Liver (tissue), 9 donors: ENCODE results near the gene ITGA11. TPM values are rescaled to one million over a fixed set of nuclear protein-coding genes. Genes with fewer than 3 reads are reported as not detected.

ENCODE experiments used
- DNase-seq: peaks from one replicate; pipeline ENCODE4 v3.0.0-alpha.2; 2017; ENCODE audit warnings: low spot score
- H3K27ac ChIP-seq, 2 donors: one replicate each; pipeline ENCODE4 v1.7.0; 2013; ENCODE audit warnings: inconsistent platforms in 2 of 2, low read length in 2 of 2, control low read depth in 1 of 2, low read depth in 1 of 2, mild to moderate bottlenecking in 1 of 2
- H3K27me3 ChIP-seq, 4 donors: one replicate each; pipeline versions ENCODE4 v1.6.1 to v1.7.0; 2013; ENCODE audit warnings: low read length in 3 of 4, inconsistent platforms in 1 of 4, mild to moderate bottlenecking in 1 of 4, moderate library complexity in 1 of 4; ENCODE audit not compliant: control insufficient read depth in 4 of 4, insufficient read depth in 4 of 4
- H3K36me3 ChIP-seq, 4 donors: one replicate each; pipeline versions ENCODE4 v1.6.1 to v1.7.0; 2013; ENCODE audit warnings: low read length in 3 of 4, mild to moderate bottlenecking in 3 of 4, low read depth in 1 of 4, moderate library complexity in 1 of 4; ENCODE audit not compliant: control insufficient read depth in 4 of 4, insufficient read depth in 3 of 4
- H3K4me1 ChIP-seq, 4 donors: one replicate each; pipeline versions ENCODE4 v1.6.1 to v1.7.0; 2013; ENCODE audit warnings: low read length in 3 of 4, mild to moderate bottlenecking in 3 of 4, moderate library complexity in 1 of 4; ENCODE audit not compliant: control insufficient read depth in 4 of 4, insufficient read depth in 4 of 4
- H3K4me3 ChIP-seq, 3 donors: one replicate each; pipeline versions ENCODE4 v1.6.1 to v1.7.0; 2013; ENCODE audit warnings: low read length in 3 of 3, control low read depth in 1 of 3, low read depth in 1 of 3, mild to moderate bottlenecking in 1 of 3
- H3K9ac ChIP-seq, 2 donors: one replicate each; pipeline ENCODE4 v1.7.0; 2013; ENCODE audit warnings: low read length in 2 of 2, mild to moderate bottlenecking in 2 of 2, moderate library complexity in 2 of 2, control low read depth in 1 of 2, low read depth in 1 of 2
- H3K9me3 ChIP-seq, 4 donors: one replicate each; pipeline versions ENCODE4 v1.6.1 to v1.7.0; 2013; ENCODE audit warnings: low read length in 3 of 4; ENCODE audit not compliant: control insufficient read depth in 4 of 4
- ATF3 ChIP-seq: IDR thresholded peaks from 2 replicates; pipeline ENCODE4 v1.6.1; 2016; ENCODE audit warnings: antibody characterized with exemption
- CTCF ChIP-seq: fragments of 150-350 bp; IDR thresholded peaks from 2 replicates; pipeline ENCODE4 v1.5.1; 2017; ENCODE audit warnings: improper control_type of control experiment, low read depth, low read length; ENCODE audit not compliant: missing input control
- EGR1 ChIP-seq, 2 donors: IDR thresholded peaks; 2 replicates each; pipeline ENCODE4 v1.6.1; 2016 to 2018; ENCODE audit warnings: antibody characterized with exemption in 2 of 2, low read depth in 2 of 2
- FOXA1 ChIP-seq: IDR thresholded peaks from 2 replicates; pipeline ENCODE4 v1.6.1; 2016; ENCODE audit warnings: antibody characterized with exemption
- FOXA2 ChIP-seq: IDR thresholded peaks from 2 replicates; pipeline ENCODE4 v1.6.1; 2016; ENCODE audit warnings: antibody characterized with exemption
- HNF4A ChIP-seq, 2 donors: conservative IDR thresholded peaks; 2 replicates each; pipeline ENCODE4 v1.6.1; 2016; ENCODE audit warnings: antibody characterized with exemption in 2 of 2, mild to moderate bottlenecking in 2 of 2
- HNF4G ChIP-seq: IDR thresholded peaks from 2 replicates; pipeline ENCODE4 v1.6.1; 2016; ENCODE audit warnings: antibody characterized with exemption
- JUND ChIP-seq, 2 donors: IDR thresholded peaks; 2 replicates each; pipeline ENCODE4 v1.6.1; 2016; ENCODE audit warnings: antibody characterized with exemption in 2 of 2
- MAX ChIP-seq: IDR thresholded peaks from 2 replicates; pipeline ENCODE4 v1.6.1; 2016; ENCODE audit warnings: antibody characterized with exemption
- NR2F2 ChIP-seq: IDR thresholded peaks from 2 replicates; pipeline ENCODE4 v1.6.1; 2016; ENCODE audit warnings: antibody characterized with exemption
- REST ChIP-seq: IDR thresholded peaks from 2 replicates; pipeline ENCODE4 v1.6.1; 2016; ENCODE audit warnings: antibody characterized with exemption, mild to moderate bottlenecking
- TAF1 ChIP-seq: conservative IDR thresholded peaks from 2 replicates; pipeline ENCODE4 v1.6.1; 2016; ENCODE audit warnings: antibody characterized with exemption, mild to moderate bottlenecking
- YY1 ChIP-seq: IDR thresholded peaks from 2 replicates; pipeline ENCODE4 v1.6.1; 2016; ENCODE audit warnings: antibody characterized with exemption, mild to moderate bottlenecking
- ZBTB33 ChIP-seq: IDR thresholded peaks from 2 replicates; pipeline ENCODE4 v1.6.1; 2016; ENCODE audit warnings: antibody characterized with exemption
- WGBS: extraction: QIAGEN DNeasy Blood & Tissue Kit; methylation state at CpG from one replicate; pipeline ENCODE4 v1.1.7; 2013; 5-methylcytosine and 5-hydroxymethylcytosine counted together
- polyA plus RNA-seq, 2 donors: library from polyadenylated mRNA; stranded (reverse) in 1 of 2; unstranded in 1 of 2; fragments of 200-250 nt in 1 of 2; fragments of >200 nt in 1 of 2; fragmentation: Nextera tagmentation in 1 of 2; extraction: Ambion mirVana in 1 of 2; gene quantifications; one replicate each; pipeline versions ENCODE4 v1.2.1 to v1.2.3, GENCODE V29; 2013 to 2015
- total RNA-seq, 2 donors: library from RNA; depleted of rRNA; stranded (reverse); fragments of >200 nt; gene quantifications; one replicate each; pipeline ENCODE4 v1.2.3, GENCODE V29; 2014
- donor health status: healthy.
- donor health status: healthy.
- donor health status: healthy.
- donor health status: healthy.
- donor health status: healthy.

ITGA11 gene
- total and polyA plus RNA-seq, 4 donors, result 0.32 to 1.0 (median 0.67) TPM

GRCh38 chr15:68356778-68357177 lies 75.2 kb downstream of the ITGA11 start:
- H3K9ac ChIP-seq, result no peak overlapping the region
- H3K27ac ChIP-seq, result no peak overlapping the region
- TF ChIP-seq EGR1 (IDR thresholded peaks at IDR 0.05; ENCODE audit: low read depth in 2 of 2), result no peak
- no peak for TF ChIP-seq YY1
- no peak for TF ChIP-seq MAX
- no peak for TF ChIP-seq NR2F2
- no peak for TF ChIP-seq REST
- no peak for TF ChIP-seq JUND (IDR thresholded peaks at IDR 0.05)
- TF ChIP-seq ATF3, result no peak
- no peak for TF ChIP-seq CTCF
- TF ChIP-seq HNF4G, result no peak
- DNase-seq, result no peak
- H3K4me1 ChIP-seq, result no peaks in the 10 kb centered on the region
- H3K4me3 ChIP-seq, result no peak overlapping the region
- peaks cover 0 to 2% (median 0%) of the 10 kb centered on the region in 4 donors for H3K9me3 ChIP-seq
- H3K36me3 ChIP-seq, result no peaks in the 10 kb centered on the region
- WGBS, result 90% methylated on average over 6 of the region's 6 CpGs
- no peaks in the 10 kb centered on the region for H3K27me3 ChIP-seq

DNA sequence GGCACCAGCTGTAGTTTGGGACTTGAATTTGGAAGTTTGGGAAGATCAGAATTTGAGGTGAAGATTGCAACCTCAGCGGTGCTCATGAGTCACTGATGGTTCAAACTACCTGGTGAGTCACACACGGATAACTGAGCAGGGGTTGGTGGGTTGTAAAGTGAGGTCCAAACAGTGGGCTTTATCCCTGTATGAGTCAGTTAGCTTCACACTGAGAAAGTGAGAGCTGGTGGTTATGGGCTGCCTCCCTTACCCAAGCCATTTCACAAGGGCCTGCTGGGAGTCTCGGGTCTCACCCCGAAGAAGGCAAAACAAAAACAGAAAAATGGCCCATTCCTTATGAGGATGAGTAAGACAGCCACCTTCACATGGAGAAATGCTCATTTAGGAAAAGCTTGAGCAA lies 77.0 kb downstream of the ITGA11 start:
- WGBS, result 98% methylated on average over 4 of the region's 4 CpGs
- Histone ChIP-seq H3K27ac (no peak overlapping the region), H3K4me3 (no peak overlapping the region), H3K9ac (no peak overlapping the region), H3K9me3 (peaks cover 0 to 2% (median 0%) of the 10 kb centered on the region in 4 donors), H3K27me3 (no peaks in the 10 kb centered on the region), H3K36me3 (no peaks in the 10 kb centered on the region), H3K4me1 (no peaks in the 10 kb centered on the region)
- DNase-seq, result no peak
- TF ChIP-seq JUND (IDR thresholded peaks at IDR 0.05) (no peak), ZBTB33 (no peak), TAF1 (no peak), REST (no peak), NR2F2 (no peak), ATF3 (no peak), CTCF (no peak), FOXA1 (no peak), FOXA2 (no peak), HNF4G (no peak), MAX (no peak), HNF4A (conservative IDR thresholded peaks at IDR 0.05) (no peak)
